ENCODE measurements around the gene NEDD4L.

DNA sequence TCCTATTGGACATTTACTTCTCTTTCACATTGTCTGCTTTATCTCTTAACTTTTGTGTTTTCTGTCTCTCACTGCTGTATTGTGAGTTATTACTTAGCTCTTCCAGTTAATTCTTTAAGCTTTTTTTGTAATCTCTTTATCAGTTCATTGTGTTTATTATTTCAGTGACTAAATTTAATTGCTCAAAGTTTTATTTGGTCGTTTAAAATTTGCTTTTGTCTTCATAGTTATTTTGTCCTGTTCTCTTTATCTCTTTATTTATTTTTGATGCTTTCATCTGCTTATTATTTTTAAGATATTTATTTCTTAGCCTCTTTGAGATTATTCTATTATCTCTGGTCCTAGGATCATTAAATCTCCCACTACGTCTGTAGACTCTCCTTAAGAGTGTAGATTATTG, 316.3 kb downstream of the NEDD4L start:
- TF ChIP-seq CTCF (IDR thresholded peaks at IDR 0.05), result no peak
- TF ChIP-seq USF2 (IDR thresholded peaks at IDR 0.05; ENCODE audit: borderline replicate concordance, low read depth, low read length), result no peak
- no peak for TF ChIP-seq TAF1 (IDR thresholded peaks at IDR 0.05; ENCODE audit: borderline replicate concordance, low read depth, low read length)
- TF ChIP-seq GABPA (IDR thresholded peaks at IDR 0.05; ENCODE audit: low read depth), result no peak
- no peak for TF ChIP-seq FOXM1 (IDR thresholded peaks at IDR 0.05; ENCODE audit: low read depth)
- TF ChIP-seq SIN3A (IDR thresholded peaks at IDR 0.05; ENCODE audit: borderline replicate concordance, low read depth, low read length), result no peak
- no peak for TF ChIP-seq POLR2AphosphoS5 (IDR thresholded peaks at IDR 0.05; ENCODE audit: low read depth, low read length)
- TF ChIP-seq YY1 (IDR thresholded peaks at IDR 0.05; ENCODE audit: low read depth), result no peak
- TF ChIP-seq TEAD4 (IDR thresholded peaks at IDR 0.05; ENCODE audit: borderline replicate concordance, insufficient read depth), result no peak
- no peak for TF ChIP-seq CHD2 (IDR thresholded peaks at IDR 0.05; ENCODE audit: low read length, partially characterized antibody)
- no peak for TF ChIP-seq REST (IDR thresholded peaks at IDR 0.05; ENCODE audit: low read depth, low read length)
- TF ChIP-seq EP300 (IDR thresholded peaks at IDR 0.05; ENCODE audit: borderline replicate concordance in 1 of 2, low read depth in 1 of 2, low read length in 1 of 2), result no peak
- TF ChIP-seq, protein P1, sequence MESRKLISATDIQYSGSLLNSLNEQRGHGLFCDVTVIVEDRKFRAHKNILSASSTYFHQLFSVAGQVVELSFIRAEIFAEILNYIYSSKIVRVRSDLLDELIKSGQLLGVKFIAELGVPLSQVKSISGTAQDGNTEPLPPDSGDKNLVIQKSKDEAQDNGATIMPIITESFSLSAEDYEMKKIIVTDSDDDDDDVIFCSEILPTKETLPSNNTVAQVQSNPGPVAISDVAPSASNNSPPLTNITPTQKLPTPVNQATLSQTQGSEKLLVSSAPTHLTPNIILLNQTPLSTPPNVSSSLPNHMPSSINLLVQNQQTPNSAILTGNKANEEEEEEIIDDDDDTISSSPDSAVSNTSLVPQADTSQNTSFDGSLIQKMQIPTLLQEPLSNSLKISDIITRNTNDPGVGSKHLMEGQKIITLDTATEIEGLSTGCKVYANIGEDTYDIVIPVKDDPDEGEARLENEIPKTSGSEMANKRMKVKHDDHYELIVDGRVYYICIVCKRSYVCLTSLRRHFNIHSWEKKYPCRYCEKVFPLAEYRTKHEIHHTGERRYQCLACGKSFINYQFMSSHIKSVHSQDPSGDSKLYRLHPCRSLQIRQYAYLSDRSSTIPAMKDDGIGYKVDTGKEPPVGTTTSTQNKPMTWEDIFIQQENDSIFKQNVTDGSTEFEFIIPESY (IDR thresholded peaks at IDR 0.05; ENCODE audit: borderline replicate concordance, low read depth), result no peak

Data from SK-N-SH (cell line).